DND-41 (cell line): Measurements from ENCODE around the gene RPS29.

ENCODE experiments used
- CTCF ChIP-seq: IDR thresholded peaks from 2 replicates; pipeline ENCODE4 v1.5.1; 2012; ENCODE audit warnings: borderline replicate concordance, low read length, moderate library complexity, mild to moderate bottlenecking; ENCODE audit not compliant: poor library complexity, severe bottlenecking; ENCODE audit errors: extremely low read depth
- EZH2 ChIP-seq: IDR thresholded peaks from 3 replicates; pipeline ENCODE4 v1.6.1; 2012; ENCODE audit warnings: borderline replicate concordance, low read depth, mild to moderate bottlenecking, moderate library complexity, low read length, inconsistent platforms; ENCODE audit not compliant: severe bottlenecking

DNA sequence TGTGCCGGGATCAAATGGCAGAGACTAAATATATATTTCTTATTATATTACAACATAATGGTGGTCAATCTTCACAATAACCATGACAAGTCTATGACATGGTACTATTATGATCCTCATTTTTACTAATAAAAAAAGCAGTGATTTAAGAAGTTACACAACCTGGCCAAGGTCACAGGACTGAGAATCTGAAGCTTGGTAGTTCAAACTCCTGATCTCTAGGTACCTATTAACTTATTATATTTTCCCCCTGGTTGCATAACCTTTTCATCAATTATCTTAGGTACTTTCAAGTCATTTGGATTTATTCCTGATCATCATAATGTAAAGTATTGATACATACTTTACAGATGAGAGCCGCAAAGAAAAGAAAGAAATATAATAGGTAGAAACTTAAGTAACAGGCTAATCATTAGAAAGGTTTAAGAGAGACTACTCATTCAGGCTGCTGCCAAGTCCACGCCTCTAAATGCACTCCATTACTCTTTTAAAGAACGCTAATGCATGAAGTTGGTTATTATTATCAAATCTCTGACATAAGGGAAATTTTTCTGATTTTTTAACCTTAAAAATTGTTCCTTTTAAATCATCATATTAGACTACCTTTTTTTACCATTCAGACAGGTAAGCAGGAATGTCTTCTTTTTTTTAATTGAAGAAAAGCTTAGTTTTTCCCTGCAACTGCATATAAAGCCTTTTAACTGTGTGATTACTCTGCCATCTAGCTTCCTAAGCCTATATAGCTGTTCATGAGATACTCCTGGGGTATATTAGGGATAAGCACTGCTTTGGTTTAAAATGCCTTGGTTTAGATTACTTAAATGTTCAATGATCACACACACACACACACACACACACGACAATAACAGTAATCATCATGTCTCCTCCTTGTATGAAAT is 35.6 kb downstream of the RPS29 start:
- TF ChIP-seq CTCF (peak; percentile 43), EZH2 (no peak)
